Renal cortex interstitium (tissue), 11 donors: Measurements from ENCODE around the gene STK4. TPM values are rescaled to one million over a fixed set of nuclear protein-coding genes. Genes with fewer than 3 reads are reported as not detected.
A peak's percentile ranks its signal among the peaks of the same experiment; 100 is the strongest.

Experiments
- DNase-seq, 11 donors: peaks; one replicate each; pipeline ENCODE4 v3.0.0-alpha.2; 2013; ENCODE audit warnings: low read depth in 9 of 11, low spot score in 4 of 11; ENCODE audit errors: extremely low read depth in 1 of 11
- polyA plus RNA-seq, 3 donors: library from polyadenylated mRNA; unstranded; fragments of 120-200 nt; gene quantifications; one replicate each; pipeline ENCODE4 v1.2.1, GENCODE V29; 2013; ENCODE audit not compliant: insufficient read length in 3 of 3

STK4 gene
- polyA plus RNA-seq, 3 donors: 16.7 to 20.8 (median 19.8) TPM

- DNase-seq: no peak
Measured at GRCh38 chr20:45091366-45091765, 125.1 kb downstream of the STK4 start.

- no peak for DNase-seq
Measured at GRCh38 chr20:45092898-45093297, 126.6 kb downstream of the STK4 start.

GRCh38 chr20:45094201-45094600 is 127.9 kb downstream of the STK4 start:
- no peak for DNase-seq

- DNase-seq: no peak
Measured at GRCh38 chr20:45094864-45095574, 128.7 kb downstream of the STK4 start.

GRCh38 chr20:45095805-45096238 is 129.5 kb downstream of the STK4 start:
- peak in 7 of 11 donors; percentile 21 to 44 (median 38) for DNase-seq

GRCh38 chr20:45096781-45097180 is 130.5 kb downstream of the STK4 start:
- DNase-seq: no peak

GRCh38 chr20:45097485-45098102 is 131.3 kb downstream of the STK4 start:
- peak in 6 of 11 donors; percentile 27 to 42 (median 34) for DNase-seq

- peak in 6 of 11 donors; percentile 10 to 34 (median 20) for DNase-seq
Measured at GRCh38 chr20:45098103-45098773, 131.9 kb downstream of the STK4 start.

- peak in 1 of 11 donors; percentile 9 for DNase-seq
Measured at GRCh38 chr20:45100563-45101245, 134.4 kb downstream of the STK4 start, which contains the start of gene KCNS1. KCNS1 (minus strand) TSS chr20:45101127; CDS start chr20:45099236, 1,891 bp downstream.

GRCh38 chr20:45101333-45101850 is 135.1 kb downstream of the STK4 start:
- no peak for DNase-seq

GRCh38 chr20:45103072-45103471 is 136.8 kb downstream of the STK4 start:
- no peak for DNase-seq

- DNase-seq: no peak
Measured at GRCh38 chr20:45104786-45105185, 138.5 kb downstream of the STK4 start.

GRCh38 chr20:45105317-45105716 is 139.0 kb downstream of the STK4 start:
- no peak for DNase-seq

- DNase-seq: no peak
Measured at GRCh38 chr20:45109634-45110033, 143.3 kb downstream of the STK4 start.

- DNase-seq: no peak
Measured at GRCh38 chr20:45110301-45110700, 144.0 kb downstream of the STK4 start.

GRCh38 chr20:45111285-45111684 is 145.0 kb downstream of the STK4 start:
- no peak for DNase-seq

GRCh38 chr20:45111799-45112471 is 145.6 kb downstream of the STK4 start:
- DNase-seq: no peak

GRCh38 chr20:45112754-45113153 is 146.4 kb downstream of the STK4 start:
- DNase-seq: no peak

- no peak for DNase-seq
Measured at GRCh38 chr20:45113865-45114264, 147.6 kb downstream of the STK4 start.
